NCI-H1105 treated with DMSO at 0.1 percent for 48 hours (cell line): ENCODE data around the gene TKTL1.
"Not testable (repeated sequence)": the region's sequence is repeated elsewhere in the genome, so short reads cannot be mapped to it uniquely, and the experiment has no call there.

Source experiments
- DNase-seq: peaks from one replicate; lab custom pipeline; 2025; lab: John Stamatoyannopoulos, UW

Gene TKTL1

GRCh38 chrX:154343620-154344019, 48.0 kb downstream of the TKTL1 start:
- DNase-seq, result not testable (repeated sequence)

DNA sequence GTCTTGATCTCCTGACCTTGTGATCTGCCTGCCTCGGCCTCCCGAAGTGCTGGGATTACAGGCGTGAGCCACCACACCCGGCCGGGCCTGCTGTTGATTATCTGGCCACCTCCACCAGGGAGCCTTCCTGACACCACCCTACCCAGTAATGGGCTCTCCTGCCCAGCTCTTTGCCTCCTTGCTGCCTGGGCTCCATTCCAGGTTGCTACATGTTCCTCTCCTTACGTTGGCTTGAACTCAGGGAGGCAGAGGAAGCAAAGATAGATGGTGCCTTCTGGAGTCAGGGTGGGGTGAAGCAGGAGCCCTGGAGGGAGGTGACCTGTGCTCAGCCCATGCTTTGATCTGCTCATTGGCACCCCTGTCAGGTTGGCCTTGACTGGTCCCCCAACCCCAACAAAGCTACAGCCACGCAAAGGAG, 52.5 kb downstream of the TKTL1 start:
- DNase-seq, result no peak

DNA sequence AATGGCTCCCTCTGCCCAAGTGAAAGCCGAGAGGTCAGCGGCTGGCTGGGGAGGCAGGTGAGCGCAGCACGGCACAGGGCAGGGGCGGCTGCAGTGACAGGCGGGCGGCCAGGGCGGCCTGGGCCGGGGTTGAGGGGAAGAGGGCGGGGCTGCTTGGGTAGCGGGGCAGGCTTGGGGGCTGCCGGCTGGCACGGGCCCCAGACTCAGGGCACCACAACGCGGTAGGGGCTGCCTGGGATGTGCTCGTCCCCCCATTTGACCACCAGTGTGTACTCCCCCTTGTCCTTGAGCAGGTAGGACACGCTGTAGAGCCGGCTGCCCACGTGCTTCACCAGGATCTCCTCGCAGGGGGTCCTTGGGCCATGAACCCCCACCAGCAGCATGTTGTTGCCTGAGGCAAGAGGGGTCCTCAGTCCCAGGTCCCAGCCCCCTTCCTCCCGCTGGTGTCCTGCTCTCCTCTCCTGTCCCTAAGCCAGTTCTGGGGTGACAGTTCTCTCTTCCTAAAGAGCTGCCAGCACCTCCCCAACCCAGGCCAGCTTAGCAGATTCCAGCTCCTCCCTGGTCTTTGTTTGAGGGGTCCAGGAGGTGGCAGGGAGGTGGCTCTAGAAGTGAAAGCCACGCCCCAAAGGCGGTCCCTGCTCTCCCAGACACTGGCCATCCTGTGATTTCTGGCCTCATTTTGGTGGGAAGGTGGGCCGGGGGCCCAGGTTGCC, 53.2 kb downstream of the TKTL1 start:
- DNase-seq, result no peak

- DNase-seq, result no peak
Observed at GRCh38 chrX:154349359-154349935, 53.9 kb downstream of the TKTL1 start.

GRCh38 chrX:154349979-154350378, 54.4 kb downstream of the TKTL1 start:
- DNase-seq, result no peak

GRCh38 chrX:154350429-154351182, 55.0 kb downstream of the TKTL1 start:
- DNase-seq, result no peak

GRCh38 chrX:154351183-154352011, 55.8 kb downstream of the TKTL1 start:
- no peak for DNase-seq

GRCh38 chrX:154352012-154352401, 56.4 kb downstream of the TKTL1 start:
- no peak for DNase-seq

DNA sequence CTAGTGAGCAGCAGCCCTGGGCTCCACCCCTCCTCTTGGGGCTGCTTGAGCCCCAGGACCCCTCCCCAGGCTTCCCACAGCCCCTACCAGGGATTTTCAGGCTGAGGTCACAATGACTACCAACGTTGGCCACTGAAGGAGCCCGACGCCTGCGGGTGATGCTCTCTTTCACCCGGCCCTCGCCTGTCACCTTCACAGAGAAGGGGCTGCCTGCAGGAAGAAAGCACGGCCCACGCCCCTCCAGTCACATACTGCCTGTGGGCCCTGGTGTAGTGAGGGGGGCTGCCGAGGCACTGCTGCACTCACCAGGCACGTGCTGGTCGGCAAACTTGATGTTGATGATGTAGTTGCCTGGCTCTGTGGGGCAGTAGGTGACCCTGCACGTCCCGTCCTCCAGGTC, 56.9 kb downstream of the TKTL1 start:
- no peak for DNase-seq

DNA sequence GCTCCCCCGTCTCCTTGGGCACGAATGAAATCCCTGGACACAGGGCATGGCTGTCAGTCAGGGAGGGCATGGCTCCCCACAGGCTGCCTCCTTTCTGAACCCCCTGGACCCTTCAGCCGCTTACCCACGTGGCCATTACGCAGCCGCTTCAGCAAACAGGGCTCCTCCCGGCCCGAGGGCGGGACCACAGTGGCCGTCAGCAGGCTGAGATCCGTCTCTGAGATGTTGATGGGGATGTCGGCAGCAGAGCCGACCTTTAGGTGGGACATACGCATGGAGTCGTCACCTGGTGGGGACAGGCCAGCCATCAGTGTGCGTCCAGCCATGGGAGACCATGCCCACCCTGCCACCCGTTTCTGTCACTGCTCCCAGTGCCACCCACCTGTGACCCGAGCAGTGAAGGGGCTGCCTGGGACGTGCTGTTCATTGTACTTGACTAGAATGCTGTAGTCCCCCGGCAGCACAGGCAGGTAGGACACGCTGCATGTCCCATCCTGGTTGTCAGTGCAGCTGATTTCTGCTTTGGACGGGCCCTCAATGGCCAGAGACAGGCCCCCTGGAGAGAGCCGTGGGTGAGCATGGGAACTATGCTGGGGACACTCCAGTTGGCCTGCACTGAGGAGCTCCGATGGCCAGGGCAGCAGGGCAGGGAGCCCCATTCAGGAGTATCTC, 57.7 kb downstream of the TKTL1 start:
- no peak for DNase-seq

- DNase-seq, result no peak
Observed at GRCh38 chrX:154354013-154354412, 58.4 kb downstream of the TKTL1 start.

DNA sequence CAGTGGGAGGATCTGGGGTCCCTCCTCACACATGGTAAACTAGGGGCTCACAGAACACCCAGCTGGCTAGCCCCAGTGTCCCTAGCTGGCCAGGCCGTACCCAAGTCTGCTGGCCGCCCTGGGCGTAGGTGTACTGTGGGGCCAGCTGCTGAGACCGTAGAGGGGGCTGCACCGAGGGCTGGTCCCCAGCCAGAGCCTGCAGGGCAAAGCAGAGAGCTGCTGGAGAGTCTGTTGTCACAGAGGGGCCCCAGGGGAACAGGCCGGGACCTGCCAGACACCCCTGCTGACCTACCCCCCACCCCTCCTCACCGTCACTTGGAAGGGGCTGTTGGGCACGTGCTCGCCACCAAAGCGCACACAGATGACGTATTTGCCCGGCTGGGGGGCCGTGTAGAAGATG, 58.9 kb downstream of the TKTL1 start:
- no peak for DNase-seq

- no peak for DNase-seq
Observed at GRCh38 chrX:154355094-154355775, 59.6 kb downstream of the TKTL1 start.

DNA sequence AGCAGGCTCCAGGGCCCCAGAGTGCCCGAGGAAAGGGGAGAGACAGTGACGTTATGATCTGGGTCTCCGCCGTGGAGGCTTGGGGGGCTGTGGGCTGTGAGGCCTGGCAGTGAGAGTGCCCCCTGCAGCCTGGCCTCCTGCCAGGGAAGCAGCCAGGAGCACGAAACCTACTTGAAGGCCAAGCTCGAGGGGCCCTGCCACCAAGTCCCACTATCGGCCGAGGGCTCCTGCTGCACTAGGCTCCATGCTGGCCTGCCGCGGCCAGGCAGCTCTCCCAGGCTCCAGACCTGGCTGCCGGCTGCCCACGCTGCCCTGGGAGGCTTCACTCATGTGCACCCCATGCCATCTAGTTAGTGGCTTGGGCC, 60.2 kb downstream of the TKTL1 start:
- no peak for DNase-seq

DNA sequence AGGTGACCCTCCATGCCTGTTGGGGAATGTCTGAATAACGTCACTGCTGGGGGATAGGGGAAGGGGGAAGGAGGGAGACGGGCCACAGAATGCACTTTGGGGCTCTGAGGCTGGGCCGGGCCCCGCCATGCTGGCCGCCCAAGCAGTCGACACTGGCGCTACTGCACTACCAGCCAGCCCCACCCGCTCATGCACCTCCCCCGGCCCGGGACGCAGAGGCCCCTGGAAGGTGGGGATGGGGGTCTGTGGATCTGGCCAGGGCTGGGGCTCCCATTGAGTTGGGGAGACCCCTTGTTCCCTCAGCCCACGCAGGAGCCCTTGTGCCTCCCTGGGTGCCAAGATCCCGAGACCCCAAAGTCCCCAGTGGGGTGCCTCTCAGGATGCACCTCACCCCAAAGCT, 61.0 kb downstream of the TKTL1 start:
- DNase-seq, result no peak

DNA sequence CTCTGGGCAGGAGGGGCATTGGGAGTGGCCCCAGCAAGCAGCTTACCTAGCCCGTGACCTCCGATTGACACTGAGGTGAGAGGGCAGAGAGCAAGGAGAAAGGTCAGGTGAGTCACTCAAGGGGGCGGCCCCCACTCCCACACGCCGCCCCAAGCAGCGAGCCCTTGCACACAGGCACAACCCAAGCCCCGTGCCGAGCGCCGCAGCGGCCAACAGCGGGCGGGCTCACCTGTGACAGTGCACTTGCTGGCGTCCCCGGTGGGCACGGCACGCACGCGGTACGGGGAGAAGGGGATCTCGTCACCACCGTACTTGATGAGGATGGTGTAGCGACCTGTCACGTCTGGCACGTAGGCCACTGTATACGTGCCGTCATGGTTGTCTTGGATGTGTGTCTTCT, 61.6 kb downstream of the TKTL1 start:
- no peak for DNase-seq

GRCh38 chrX:154358011-154358410, 62.4 kb downstream of the TKTL1 start:
- no peak for DNase-seq

DNA sequence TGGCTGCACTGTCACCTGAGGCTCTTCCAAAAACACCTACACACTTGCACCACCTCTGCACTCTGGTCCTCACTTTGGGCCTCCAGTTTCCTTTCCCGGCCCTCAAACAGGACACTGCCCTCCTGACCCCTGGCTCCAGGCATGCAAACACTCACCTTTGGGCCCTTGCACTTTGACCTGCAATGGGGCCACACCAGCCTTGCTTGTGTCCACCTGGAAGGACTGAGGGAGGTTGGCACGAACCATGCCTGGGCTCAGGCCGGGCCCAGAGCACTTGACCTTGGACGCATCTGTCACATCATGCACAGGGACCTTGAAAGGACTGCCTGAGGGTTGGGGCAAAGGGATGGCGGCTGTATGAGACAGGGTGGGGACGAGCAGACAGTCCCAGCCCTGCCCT, 63.2 kb downstream of the TKTL1 start:
- DNase-seq, result no peak

DNA sequence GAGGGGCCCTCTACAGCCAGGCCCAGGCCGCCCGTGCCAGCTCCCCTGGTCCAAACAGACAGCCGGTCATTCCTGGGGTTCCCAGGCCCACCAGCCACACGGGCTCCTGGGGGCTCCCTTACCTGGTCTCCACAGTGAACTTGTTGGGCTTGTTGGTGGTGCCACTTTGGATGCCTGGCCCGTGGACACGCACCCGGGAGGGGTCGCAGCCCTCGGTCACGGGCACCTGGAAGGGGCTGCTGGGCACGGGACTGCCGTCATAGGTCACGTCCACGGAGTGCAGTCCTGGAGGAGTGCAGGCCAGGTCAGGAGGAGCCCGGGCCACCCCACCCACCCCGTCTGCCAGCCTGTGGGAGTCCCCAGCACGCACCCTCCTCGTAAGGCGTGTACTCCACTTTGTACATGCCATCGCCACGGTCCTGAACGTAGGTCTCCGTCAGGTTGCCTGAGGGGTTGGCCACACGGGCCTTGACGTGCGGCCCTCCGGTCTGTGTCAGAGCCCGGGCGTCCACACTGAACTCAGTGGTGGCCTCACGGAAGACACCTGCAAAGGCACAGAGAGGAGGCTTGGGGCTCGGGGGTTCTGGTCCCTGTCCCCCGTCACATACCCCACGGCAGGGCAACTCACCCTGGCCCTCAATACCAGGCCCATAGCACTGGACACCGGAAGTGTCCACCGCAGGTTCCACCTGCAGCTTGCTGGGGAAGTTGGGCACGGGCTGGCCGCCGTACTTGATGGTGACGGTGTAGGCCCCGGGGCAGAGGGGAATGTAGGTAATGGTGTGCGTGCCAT, 64.0 kb downstream of the TKTL1 start:
- DNase-seq, result no peak

- DNase-seq, result no peak
Observed at GRCh38 chrX:154360155-154360713, 64.6 kb downstream of the TKTL1 start.
